Stomach (tissue), 9 donors: ENCODE results near the gene EXOC3. TPM values are rescaled to one million over a fixed set of nuclear protein-coding genes. Genes with fewer than 3 reads are reported as not detected.
A peak's percentile ranks its signal among the peaks of the same experiment; 100 is the strongest.

ENCODE experiments used
- DNase-seq, 2 donors: peaks; one replicate each; pipeline versions ENCODE4 v3.0.0 to v3.0.0-alpha.2; 2013 to 2019
- H3K27ac ChIP-seq, 5 donors: fragments of 200-600 bp in 4 of 5; sonication (generic) in 4 of 5; one replicate each; pipeline ENCODE4 v1.5.1; 2013 to 2019; ENCODE audit warnings: mild to moderate bottlenecking in 1 of 5, moderate library complexity in 1 of 5
- H3K27me3 ChIP-seq, 3 donors: fragments of 200-600 bp; sonication (generic); one replicate each; pipeline ENCODE4 v1.5.1; 2017 to 2019; ENCODE audit warnings: mixed run types in 1 of 3
- H3K36me3 ChIP-seq, 4 donors: fragments of 200-600 bp; sonication (generic); 1 replicate in 3 of 4; 2 replicates in 1 of 4; pipeline ENCODE4 v1.5.1; 2016 to 2019
- H3K4me1 ChIP-seq, 4 donors: fragments of 200-600 bp; sonication (generic); one replicate each; pipeline ENCODE4 v1.5.1; 2016 to 2019
- H3K4me3 ChIP-seq, 4 donors: fragments of 200-600 bp; sonication (generic) in 3 of 4; one replicate each; pipeline ENCODE4 v1.5.1; 2016 to 2019; ENCODE audit warnings: mild to moderate bottlenecking in 1 of 4
- H3K9me3 ChIP-seq, 4 donors: fragments of 200-600 bp; sonication (generic); one replicate each; pipeline ENCODE4 v1.5.1; 2016 to 2019
- EP300 ChIP-seq: sonication (generic); formaldehyde crosslinking; IDR thresholded peaks from one replicate; pipeline ENCODE4 v1.6.1; 2017; ENCODE audit warnings: antibody characterized with exemption
- POLR2A ChIP-seq, 4 donors: fragments of 450-650 bp; IDR thresholded peaks; one replicate each; pipeline ENCODE4 v1.6.1; 2016; ENCODE audit warnings: antibody characterized with exemption in 4 of 4, control low read depth in 2 of 4, mild to moderate bottlenecking in 1 of 4, moderate library complexity in 1 of 4
- POLR2AphosphoS5 ChIP-seq, 3 donors: sonication (generic); formaldehyde crosslinking; IDR thresholded peaks; one replicate each; pipeline ENCODE4 v1.6.1; 2016; ENCODE audit warnings: antibody characterized with exemption in 3 of 3
- WGBS, 5 donors: extraction: QIAGEN DNeasy Blood & Tissue Kit in 3 of 5; methylation state at CpG; one replicate each; pipeline versions ENCODE4 v1.1.5 to v1.1.7; 2013 to 2018; 5-methylcytosine and 5-hydroxymethylcytosine counted together
- intact Hi-C: fragments of 100-400 bp; cut with DNase I; formaldehyde crosslinking; loops from one replicate; pipeline ENCODE4 v1.15.1; 2023; ENCODE audit warnings: low total_unique reads
- polyA plus RNA-seq, 3 donors: library from polyadenylated mRNA; stranded (reverse); fragments of 200-250 nt; gene quantifications; one replicate each; pipeline ENCODE4 v1.2.3, GENCODE V29; 2013
- total RNA-seq, 5 donors: library from RNA; depleted of rRNA; stranded (reverse); fragments of >200 nt; gene quantifications; one replicate each; pipeline versions ENCODE4 v1.1.0 to v1.2.3, GENCODE V29; 2014 to 2016
- TF ChIP-seq, protein P1 (sequence below), 7 experiments: fragments of 450-650 bp in 4 of 7; fragments of 200-600 bp in 3 of 7; sonication (generic) in 3 of 7; IDR thresholded peaks; one replicate each; pipeline ENCODE4 v1.5.1; 2016 to 2019; ENCODE audit warnings: antibody characterized with exemption in 7 of 7, control low read depth in 2 of 7, mild to moderate bottlenecking in 1 of 7
- donor health status: healthy with polysubstance abuse.
- donor health status: Bipolar disorder and iron deficiency.
- donor health status: healthy.

Gene EXOC3
- total and polyA plus RNA-seq, 8 donors: 29.9 to 133 (median 59.3) TPM

DNA sequence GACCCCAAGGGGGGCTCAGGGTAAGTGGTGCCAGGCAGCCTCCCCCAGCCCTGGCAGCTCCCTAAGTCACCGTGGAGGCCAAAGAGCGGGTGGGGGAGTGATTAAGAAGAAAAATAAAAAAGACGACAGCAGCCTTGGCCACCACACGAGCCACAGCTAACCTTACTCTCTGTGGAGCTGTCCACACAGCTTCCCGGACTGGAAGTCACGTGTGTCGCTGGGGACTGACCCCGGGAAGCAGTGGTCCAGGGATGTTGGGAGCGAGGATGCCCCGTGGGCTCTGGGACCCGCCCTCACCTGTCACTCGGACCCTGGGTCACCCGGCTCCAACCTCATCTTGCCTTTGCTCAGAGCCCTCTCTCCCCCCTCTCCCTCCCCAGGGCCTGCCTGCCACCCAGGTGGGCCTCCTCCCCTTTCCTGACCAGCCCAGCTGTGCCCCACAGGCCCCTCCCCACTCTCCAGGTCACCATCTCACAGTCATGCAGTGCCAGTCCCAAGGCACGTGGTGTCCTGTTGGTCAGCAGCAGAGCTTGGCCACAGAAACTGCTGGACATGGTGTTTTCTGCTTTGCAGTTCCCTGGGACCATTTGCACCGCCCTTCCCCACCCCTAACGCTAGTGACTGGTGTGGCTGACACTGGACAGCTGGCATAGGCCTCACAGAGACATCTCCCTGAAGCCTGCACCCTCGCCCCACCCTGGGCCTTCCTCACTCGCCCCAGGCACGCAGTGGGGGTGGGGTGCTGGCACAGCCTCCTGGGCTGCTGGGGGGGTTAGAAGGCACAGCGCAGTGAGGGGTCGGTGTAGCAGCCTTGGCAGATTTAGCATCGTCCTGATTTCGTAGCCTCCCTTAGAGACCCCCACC, 9.8 kb upstream of the EXOC3 start:
- Histone ChIP-seq H3K27ac (no peak overlapping the region), H3K4me1 (no peaks in the 10 kb centered on the region), H3K36me3 (no peaks in the 10 kb centered on the region), H3K9me3 (no peaks in the 10 kb centered on the region), H3K4me3 (no peak overlapping the region), H3K27me3 (peaks cover 0 to 52% (median 0%) of the 10 kb centered on the region in 3 donors)
- DNase-seq: peak in 1 of 2 donors; percentile 14
- intact Hi-C loops: no loop called here
- WGBS, 5 donors: 77 to 88% (median 83%) methylated on average over 13 to 23 of the region's 23 CpGs
- TF ChIP-seq, protein P1, sequence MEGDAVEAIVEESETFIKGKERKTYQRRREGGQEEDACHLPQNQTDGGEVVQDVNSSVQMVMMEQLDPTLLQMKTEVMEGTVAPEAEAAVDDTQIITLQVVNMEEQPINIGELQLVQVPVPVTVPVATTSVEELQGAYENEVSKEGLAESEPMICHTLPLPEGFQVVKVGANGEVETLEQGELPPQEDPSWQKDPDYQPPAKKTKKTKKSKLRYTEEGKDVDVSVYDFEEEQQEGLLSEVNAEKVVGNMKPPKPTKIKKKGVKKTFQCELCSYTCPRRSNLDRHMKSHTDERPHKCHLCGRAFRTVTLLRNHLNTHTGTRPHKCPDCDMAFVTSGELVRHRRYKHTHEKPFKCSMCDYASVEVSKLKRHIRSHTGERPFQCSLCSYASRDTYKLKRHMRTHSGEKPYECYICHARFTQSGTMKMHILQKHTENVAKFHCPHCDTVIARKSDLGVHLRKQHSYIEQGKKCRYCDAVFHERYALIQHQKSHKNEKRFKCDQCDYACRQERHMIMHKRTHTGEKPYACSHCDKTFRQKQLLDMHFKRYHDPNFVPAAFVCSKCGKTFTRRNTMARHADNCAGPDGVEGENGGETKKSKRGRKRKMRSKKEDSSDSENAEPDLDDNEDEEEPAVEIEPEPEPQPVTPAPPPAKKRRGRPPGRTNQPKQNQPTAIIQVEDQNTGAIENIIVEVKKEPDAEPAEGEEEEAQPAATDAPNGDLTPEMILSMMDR (IDR thresholded peaks at IDR 0.05): no peak
- TF ChIP-seq POLR2A (IDR thresholded peaks at IDR 0.05) (no peak), POLR2AphosphoS5 (IDR thresholded peaks at IDR 0.05) (no peak), EP300 (no peak)

DNA sequence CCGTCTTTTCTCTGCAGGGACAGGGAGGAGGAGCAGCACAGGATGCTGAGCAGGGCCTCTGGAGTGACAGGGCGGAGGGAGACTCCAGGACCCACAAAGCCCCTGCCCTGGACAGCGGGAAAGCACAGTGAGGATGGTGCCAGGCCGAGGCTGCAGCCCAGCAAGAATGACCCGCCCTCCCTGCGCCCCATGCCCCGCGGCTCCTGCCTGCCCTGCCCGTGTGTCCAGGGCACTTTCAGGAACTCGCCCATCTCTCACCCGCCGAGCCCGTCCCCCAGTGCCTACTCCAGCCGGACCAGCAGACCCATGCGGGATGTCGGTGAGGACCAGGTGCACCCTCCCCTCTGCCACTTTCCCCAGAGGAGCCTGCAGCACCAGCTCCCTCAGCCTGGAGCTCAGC, 9.1 kb upstream of the EXOC3 start:
- Histone ChIP-seq H3K4me1 (no peaks in the 10 kb centered on the region), H3K27ac (no peak overlapping the region), H3K36me3 (no peaks in the 10 kb centered on the region), H3K27me3 (peaks cover 0 to 56% (median 0%) of the 10 kb centered on the region in 3 donors), H3K9me3 (no peaks in the 10 kb centered on the region), H3K4me3 (no peak overlapping the region)
- peak in 1 of 2 donors; percentile 16 for DNase-seq
- intact Hi-C loops: no loop called here
- no peak for TF ChIP-seq EP300
- no peak for TF ChIP-seq POLR2AphosphoS5 (IDR thresholded peaks at IDR 0.05)
- TF ChIP-seq, protein P1 (IDR thresholded peaks at IDR 0.05): no peak
- no peak for TF ChIP-seq POLR2A (IDR thresholded peaks at IDR 0.05)
- 75 to 85% (median 83%) methylated on average over 14 to 16 of the region's 16 CpGs for WGBS, 5 donors

DNA sequence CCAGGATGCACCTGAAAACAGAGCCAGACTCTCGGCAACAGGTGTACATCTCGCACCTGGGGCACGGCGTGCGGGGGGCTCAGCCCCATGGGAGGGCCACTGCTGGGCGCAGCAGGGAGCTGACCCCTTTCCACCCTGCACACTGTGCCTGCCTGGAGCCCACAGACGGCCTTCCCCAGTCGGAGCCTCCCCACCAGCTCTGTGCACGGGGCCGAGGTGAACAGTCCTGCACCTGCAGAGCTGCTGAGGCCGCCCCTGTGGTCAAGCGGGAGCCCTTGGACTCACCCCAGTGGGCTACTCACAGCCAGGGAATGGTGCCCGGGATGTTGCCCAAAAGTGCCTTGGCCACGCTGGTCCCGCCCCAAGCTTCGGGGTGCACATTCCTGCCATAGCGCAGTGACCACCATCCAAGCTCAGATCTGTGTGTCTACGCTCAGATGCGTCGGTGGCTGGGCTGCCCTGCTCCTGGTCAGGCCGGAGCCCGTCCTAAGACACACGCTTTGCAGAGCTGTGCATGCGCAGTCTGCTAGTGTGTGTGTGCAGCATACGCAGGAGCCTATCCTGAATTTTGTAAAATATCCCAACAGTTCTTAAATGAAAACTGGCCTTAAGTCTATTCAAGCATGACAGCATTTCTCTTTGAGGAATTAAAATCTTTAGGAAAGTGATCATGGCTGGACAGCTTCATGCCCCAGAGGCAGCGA, 8.4 kb upstream of the EXOC3 start:
- H3K4me3 ChIP-seq: no peak overlapping the region
- no peaks in the 10 kb centered on the region for H3K4me1 ChIP-seq
- DNase-seq: no peak
- WGBS, 5 donors: 85 to 97% (median 87%) methylated on average over 11 to 26 of the region's 26 CpGs
- TF ChIP-seq POLR2AphosphoS5 (IDR thresholded peaks at IDR 0.05): no peak
- TF ChIP-seq, protein P1 (IDR thresholded peaks at IDR 0.05): no peak
- no peak for TF ChIP-seq EP300
- TF ChIP-seq POLR2A (IDR thresholded peaks at IDR 0.05): no peak
- no peaks in the 10 kb centered on the region for H3K36me3 ChIP-seq
- intact Hi-C loops: no loop called here
- H3K27ac ChIP-seq: no peak overlapping the region
- H3K27me3 ChIP-seq: peaks cover 0 to 56% (median 0%) of the 10 kb centered on the region in 3 donors
- no peaks in the 10 kb centered on the region for H3K9me3 ChIP-seq

- intact Hi-C loops: no loop called here
- Histone ChIP-seq H3K27ac (no peak overlapping the region), H3K4me3 (no peak overlapping the region), H3K36me3 (no peaks in the 10 kb centered on the region), H3K27me3 (peaks cover 0 to 56% (median 0%) of the 10 kb centered on the region in 3 donors), H3K9me3 (no peaks in the 10 kb centered on the region), H3K4me1 (no peaks in the 10 kb centered on the region)
- WGBS, 5 donors: 87 to 92% (median 88%) methylated on average over 19 to 27 of the region's 27 CpGs
- TF ChIP-seq EP300 (no peak), POLR2A (IDR thresholded peaks at IDR 0.05) (no peak), POLR2AphosphoS5 (IDR thresholded peaks at IDR 0.05) (no peak)
- TF ChIP-seq, protein P1 (IDR thresholded peaks at IDR 0.05): no peak
- DNase-seq: no peak
Measured at GRCh38 chr5:435156-435790, 7.7 kb upstream of the EXOC3 start.
